ENCODE measurements around the gene ITGAE. TPM values are rescaled to one million over a fixed set of nuclear protein-coding genes. Genes with fewer than 3 reads are reported as not detected.
"Not testable (repeated sequence)": the region's sequence is repeated elsewhere in the genome, so short reads cannot be mapped to it uniquely, and the experiment has no call there.

The ITGAE gene
- polyA plus RNA-seq, 3 donors from 2014 or later, result 68.2 to 81.9 (median 81.8) TPM

- Mint-ChIP-seq H3K4me1 (peaks cover 28 to 36% of the 10 kb centered on the region in 2 donors), H3K9me3 (no peaks in the 10 kb centered on the region), H3K27ac (peak overlapping the region in 5 of 6 donors; percentile 76 to 93 (median 92)), H3K4me3 (peak overlapping the region; percentile 93 to 95 (median 93)), H3K27me3 (ENCODE audit: low read depth in 3 of 3) (peaks cover 1 to 11% (median 4%) of the 10 kb centered on the region in 3 donors), H3K36me3 (peaks cover 4 to 13% (median 13%) of the 10 kb centered on the region in 3 donors)
- DNase-seq, result no peak
These were observed 78.3 kb downstream of the ITGAE start for GRCh38 chr17:3722716-3723115.

GRCh38 chr17:3719265-3719664 lies 81.7 kb downstream of the ITGAE start:
- DNase-seq, result no peak
- Mint-ChIP-seq H3K36me3 (peaks cover 19 to 42% (median 31%) of the 10 kb centered on the region in 3 donors), H3K27ac (no peak overlapping the region), H3K9me3 (no peaks in the 10 kb centered on the region), H3K4me1 (peaks cover 23 to 35% of the 10 kb centered on the region in 2 donors), H3K27me3 (ENCODE audit: low read depth in 3 of 3) (peaks cover 1 to 11% (median 7%) of the 10 kb centered on the region in 3 donors), H3K4me3 (no peak overlapping the region)

- Mint-ChIP-seq H3K9me3 (no peaks in the 10 kb centered on the region), H3K36me3 (peaks cover 19 to 42% (median 31%) of the 10 kb centered on the region in 3 donors), H3K27me3 (ENCODE audit: low read depth in 3 of 3) (peaks cover 1 to 6% (median 5%) of the 10 kb centered on the region in 3 donors), H3K27ac (peak overlapping the region in 1 of 6 donors; percentile 51), H3K4me3 (no peak overlapping the region), H3K4me1 (peaks cover 21 to 36% of the 10 kb centered on the region in 2 donors)
- no peak for DNase-seq
These were observed 82.8 kb downstream of the ITGAE start for GRCh38 chr17:3718201-3718600.

GRCh38 chr17:3715296-3715695 lies 85.7 kb downstream of the ITGAE start:
- peaks cover 23 to 47% (median 32%) of the 10 kb centered on the region in 3 donors for H3K36me3 Mint-ChIP-seq
- DNase-seq, result no peak
- H3K4me1 Mint-ChIP-seq, result peaks cover 33 to 50% of the 10 kb centered on the region in 2 donors
- H3K4me3 Mint-ChIP-seq, result peak overlapping the region in 1 of 5 donors; percentile 64
- peaks cover 7 to 12% (median 12%) of the 10 kb centered on the region in 3 donors for H3K27me3 Mint-ChIP-seq (ENCODE audit: low read depth in 3 of 3)
- peak overlapping the region in 3 of 6 donors; percentile 56 to 90 (median 82) for H3K27ac Mint-ChIP-seq
- H3K9me3 Mint-ChIP-seq, result no peaks in the 10 kb centered on the region

- Mint-ChIP-seq H3K27ac (peak overlapping the region; percentile 68 to 95 (median 84)), H3K4me3 (peak overlapping the region; percentile 49 to 81 (median 70)), H3K4me1 (peaks cover 43 to 53% of the 10 kb centered on the region in 2 donors), H3K9me3 (no peaks in the 10 kb centered on the region), H3K36me3 (peaks cover 19 to 36% (median 25%) of the 10 kb centered on the region in 3 donors), H3K27me3 (ENCODE audit: low read depth in 3 of 3) (peaks cover 6 to 12% (median 12%) of the 10 kb centered on the region in 3 donors)
- peak; percentile 62 to 65 (median 64) for DNase-seq
These were observed 88.1 kb downstream of the ITGAE start for GRCh38 chr17:3712811-3713463.

- peak overlapping the region; percentile 61 to 95 (median 84) for H3K27ac Mint-ChIP-seq
- peaks cover 12 to 17% (median 12%) of the 10 kb centered on the region in 3 donors for H3K36me3 Mint-ChIP-seq
- DNase-seq, result peak; percentile 81 to 85 (median 83)
- peaks cover 6 to 12% (median 12%) of the 10 kb centered on the region in 3 donors for H3K27me3 Mint-ChIP-seq (ENCODE audit: low read depth in 3 of 3)
- peak overlapping the region; percentile 44 to 81 (median 61) for H3K4me3 Mint-ChIP-seq
- H3K9me3 Mint-ChIP-seq, result no peaks in the 10 kb centered on the region
- H3K4me1 Mint-ChIP-seq, result peaks cover 45 to 53% of the 10 kb centered on the region in 2 donors
These were observed 90.0 kb downstream of the ITGAE start for GRCh38 chr17:3710951-3711383.

- H3K27ac Mint-ChIP-seq, result peak overlapping the region in 4 of 6 donors; percentile 11 to 71 (median 31)
- H3K27me3 Mint-ChIP-seq (ENCODE audit: low read depth in 3 of 3), result peaks cover 8 to 12% (median 8%) of the 10 kb centered on the region in 3 donors
- no peak for DNase-seq
- H3K4me1 Mint-ChIP-seq, result peaks cover 57 to 63% of the 10 kb centered on the region in 2 donors
- H3K36me3 Mint-ChIP-seq, result peaks cover 4 to 5% (median 5%) of the 10 kb centered on the region in 3 donors
- H3K4me3 Mint-ChIP-seq, result no peak overlapping the region
- H3K9me3 Mint-ChIP-seq, result no peaks in the 10 kb centered on the region
These were observed 92.6 kb downstream of the ITGAE start for GRCh38 chr17:3708366-3708765.

- Mint-ChIP-seq H3K4me3 (peak overlapping the region in 2 of 5 donors; percentile 23 to 26), H3K4me1 (peaks cover 35 to 36% of the 10 kb centered on the region in 2 donors), H3K27ac (peak overlapping the region in 3 of 6 donors; percentile 5 to 38 (median 11))
- H3K27me3 Mint-ChIP-seq (ENCODE audit: low read depth in 3 of 3); H3K9me3 Mint-ChIP-seq; H3K36me3 Mint-ChIP-seq; DNase-seq: not testable (repeated sequence)
These were observed 95.3 kb downstream of the ITGAE start for GRCh38 chr17:3705718-3705984.

- Mint-ChIP-seq H3K36me3 (no peaks in the 10 kb centered on the region), H3K4me1 (peaks cover 32 to 33% of the 10 kb centered on the region in 2 donors), H3K4me3 (peak overlapping the region; percentile 12 to 49 (median 26)), H3K27ac (peak overlapping the region; percentile 5 to 44 (median 39)), H3K27me3 (ENCODE audit: low read depth in 3 of 3) (peaks cover 0 to 4% (median 0%) of the 10 kb centered on the region in 3 donors), H3K9me3 (no peaks in the 10 kb centered on the region)
- DNase-seq, result peak in 2 of 3 donors; percentile 29 to 36
These were observed 95.9 kb downstream of the ITGAE start for GRCh38 chr17:3704931-3705717.

GRCh38 chr17:3702041-3702539 lies 98.9 kb downstream of the ITGAE start:
- not testable (repeated sequence) for H3K36me3 Mint-ChIP-seq; H3K27me3 Mint-ChIP-seq (ENCODE audit: low read depth in 3 of 3); H3K9me3 Mint-ChIP-seq; H3K4me3 Mint-ChIP-seq; DNase-seq; H3K27ac Mint-ChIP-seq
- H3K4me1 Mint-ChIP-seq, result peaks cover 18 to 24% of the 10 kb centered on the region in 2 donors

- Mint-ChIP-seq H3K9me3 (no peaks in the 10 kb centered on the region), H3K27me3 (ENCODE audit: low read depth in 3 of 3) (peaks cover 2 to 4% (median 2%) of the 10 kb centered on the region in 3 donors), H3K4me1 (peaks cover 16 to 28% of the 10 kb centered on the region in 2 donors), H3K36me3 (no peaks in the 10 kb centered on the region), H3K27ac (no peak overlapping the region), H3K4me3 (no peak overlapping the region)
- DNase-seq, result no peak
These were observed 101.0 kb downstream of the ITGAE start for GRCh38 chr17:3699951-3700350.

GRCh38 chr17:3698139-3698538 lies 102.8 kb downstream of the ITGAE start:
- no peak for DNase-seq
- Mint-ChIP-seq H3K27ac (no peak overlapping the region), H3K36me3 (no peaks in the 10 kb centered on the region), H3K4me1 (peaks cover 24 to 33% of the 10 kb centered on the region in 2 donors), H3K9me3 (no peaks in the 10 kb centered on the region), H3K27me3 (ENCODE audit: low read depth in 3 of 3) (peaks cover 5 to 6% (median 6%) of the 10 kb centered on the region in 3 donors), H3K4me3 (peak overlapping the region in 1 of 5 donors; percentile 70)

- no peaks in the 10 kb centered on the region for H3K36me3 Mint-ChIP-seq
- no peaks in the 10 kb centered on the region for H3K9me3 Mint-ChIP-seq
- DNase-seq, result no peak
- peaks cover 5 to 6% (median 6%) of the 10 kb centered on the region in 3 donors for H3K27me3 Mint-ChIP-seq (ENCODE audit: low read depth in 3 of 3)
- H3K4me3 Mint-ChIP-seq, result peak overlapping the region in 1 of 5 donors; percentile 40
- H3K4me1 Mint-ChIP-seq, result peaks cover 32 to 33% of the 10 kb centered on the region in 2 donors
- no peak overlapping the region for H3K27ac Mint-ChIP-seq
These were observed 103.9 kb downstream of the ITGAE start for GRCh38 chr17:3697103-3697476.
